HFF-Myc (cell line): ENCODE data around the gene TNP1.

Source experiments
- DNase-seq: peaks from one replicate; pipeline ENCODE4 v3.0.0-alpha.2; 2011; ENCODE audit warnings: low read depth; ENCODE audit errors: extremely low read depth
- H3K4me3 ChIP-seq: replicated peaks from 2 replicates; pipeline ENCODE4 v1.5.1; 2011; ENCODE audit warnings: low read depth, mild to moderate bottlenecking, control low read depth, low read length
- CTCF ChIP-seq: IDR thresholded peaks from 2 replicates; pipeline ENCODE4 v1.5.1; 2012; ENCODE audit warnings: mild to moderate bottlenecking, low read depth, low read length, control low read depth; ENCODE audit errors: missing control alignments

The TNP1 gene

GRCh38 chr2:216833061-216833460, 26.8 kb downstream of the TNP1 start:
- no peak for TF ChIP-seq CTCF
- no peak overlapping the region for H3K4me3 ChIP-seq
- DNase-seq = no peak

GRCh38 chr2:216830346-216830745, 29.5 kb downstream of the TNP1 start:
- no peak overlapping the region for H3K4me3 ChIP-seq
- TF ChIP-seq CTCF = no peak
- no peak for DNase-seq

GRCh38 chr2:216829533-216829932, 30.3 kb downstream of the TNP1 start:
- H3K4me3 ChIP-seq = no peak overlapping the region
- DNase-seq = peak; percentile 15
- no peak for TF ChIP-seq CTCF

GRCh38 chr2:216827073-216827720, 32.7 kb downstream of the TNP1 start:
- no peak for TF ChIP-seq CTCF
- no peak for DNase-seq
- H3K4me3 ChIP-seq = no peak overlapping the region

- no peak for TF ChIP-seq CTCF
- no peak for DNase-seq
- no peak overlapping the region for H3K4me3 ChIP-seq
Observed at GRCh38 chr2:216822470-216822869, 37.4 kb downstream of the TNP1 start.

GRCh38 chr2:216820709-216821108, 39.2 kb downstream of the TNP1 start:
- no peak for TF ChIP-seq CTCF
- H3K4me3 ChIP-seq = no peak overlapping the region
- no peak for DNase-seq

- DNase-seq = no peak
- TF ChIP-seq CTCF = no peak
- H3K4me3 ChIP-seq = no peak overlapping the region
Observed at GRCh38 chr2:216819766-216820165, 40.1 kb downstream of the TNP1 start.
